ENCODE measurements around the gene ENTPD2.

DNA sequence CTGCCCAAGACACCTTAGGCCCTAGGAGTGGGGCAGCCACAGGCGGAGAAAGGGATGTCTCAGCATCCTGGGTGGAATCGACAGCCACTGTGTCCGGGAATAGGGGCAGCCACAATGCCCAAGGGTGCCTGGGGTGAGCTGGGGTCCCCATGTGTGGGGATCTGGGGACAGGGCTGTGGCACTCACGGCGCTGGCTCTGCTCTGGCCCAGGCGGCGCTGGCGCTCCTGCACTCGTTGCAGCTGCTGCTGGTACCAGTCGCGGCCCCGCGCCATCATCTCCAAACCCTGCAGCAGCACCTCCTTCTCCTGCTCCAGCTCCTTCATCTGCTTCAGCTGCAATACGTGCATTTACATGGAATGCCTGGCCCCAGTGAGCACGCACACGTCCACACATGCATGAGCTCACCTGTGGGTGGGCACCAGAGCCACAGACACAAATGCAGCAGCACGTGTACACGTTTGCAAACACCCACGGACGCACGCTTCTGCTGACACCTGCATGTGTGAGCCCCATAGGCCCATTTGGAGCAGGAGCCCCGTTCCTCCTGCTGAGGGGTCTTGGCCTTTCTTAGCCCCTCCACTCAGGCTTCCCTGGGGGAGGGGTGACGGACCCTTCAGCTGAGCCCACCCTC is 11.6 kb upstream of the ENTPD2 start:
- TF ChIP-seq EZH2 (IDR thresholded peaks at IDR 0.05; ENCODE audit: borderline replicate concordance, low read depth, low read length, severe bottlenecking) (no peak), POLR2A (IDR thresholded peaks at IDR 0.05; ENCODE audit: low read depth, low read length) (no peak)
- TF ChIP-seq, protein P1, sequence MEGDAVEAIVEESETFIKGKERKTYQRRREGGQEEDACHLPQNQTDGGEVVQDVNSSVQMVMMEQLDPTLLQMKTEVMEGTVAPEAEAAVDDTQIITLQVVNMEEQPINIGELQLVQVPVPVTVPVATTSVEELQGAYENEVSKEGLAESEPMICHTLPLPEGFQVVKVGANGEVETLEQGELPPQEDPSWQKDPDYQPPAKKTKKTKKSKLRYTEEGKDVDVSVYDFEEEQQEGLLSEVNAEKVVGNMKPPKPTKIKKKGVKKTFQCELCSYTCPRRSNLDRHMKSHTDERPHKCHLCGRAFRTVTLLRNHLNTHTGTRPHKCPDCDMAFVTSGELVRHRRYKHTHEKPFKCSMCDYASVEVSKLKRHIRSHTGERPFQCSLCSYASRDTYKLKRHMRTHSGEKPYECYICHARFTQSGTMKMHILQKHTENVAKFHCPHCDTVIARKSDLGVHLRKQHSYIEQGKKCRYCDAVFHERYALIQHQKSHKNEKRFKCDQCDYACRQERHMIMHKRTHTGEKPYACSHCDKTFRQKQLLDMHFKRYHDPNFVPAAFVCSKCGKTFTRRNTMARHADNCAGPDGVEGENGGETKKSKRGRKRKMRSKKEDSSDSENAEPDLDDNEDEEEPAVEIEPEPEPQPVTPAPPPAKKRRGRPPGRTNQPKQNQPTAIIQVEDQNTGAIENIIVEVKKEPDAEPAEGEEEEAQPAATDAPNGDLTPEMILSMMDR (IDR thresholded peaks at IDR 0.05; ENCODE audit: extremely low read depth in 1 of 2, insufficient read depth in 1 of 2, low read depth in 1 of 2, low read length in 2 of 2) = no peak
